NCI-H345 treated with DMSO at 0.1 percent for 48 hours (cell line): ENCODE measurements around the gene SETD7.

Source experiments
- DNase-seq: peaks from one replicate; lab custom pipeline; 2025; ENCODE audit not compliant: unreplicated experiment; lab: John Stamatoyannopoulos, UW

SETD7 gene

DNA sequence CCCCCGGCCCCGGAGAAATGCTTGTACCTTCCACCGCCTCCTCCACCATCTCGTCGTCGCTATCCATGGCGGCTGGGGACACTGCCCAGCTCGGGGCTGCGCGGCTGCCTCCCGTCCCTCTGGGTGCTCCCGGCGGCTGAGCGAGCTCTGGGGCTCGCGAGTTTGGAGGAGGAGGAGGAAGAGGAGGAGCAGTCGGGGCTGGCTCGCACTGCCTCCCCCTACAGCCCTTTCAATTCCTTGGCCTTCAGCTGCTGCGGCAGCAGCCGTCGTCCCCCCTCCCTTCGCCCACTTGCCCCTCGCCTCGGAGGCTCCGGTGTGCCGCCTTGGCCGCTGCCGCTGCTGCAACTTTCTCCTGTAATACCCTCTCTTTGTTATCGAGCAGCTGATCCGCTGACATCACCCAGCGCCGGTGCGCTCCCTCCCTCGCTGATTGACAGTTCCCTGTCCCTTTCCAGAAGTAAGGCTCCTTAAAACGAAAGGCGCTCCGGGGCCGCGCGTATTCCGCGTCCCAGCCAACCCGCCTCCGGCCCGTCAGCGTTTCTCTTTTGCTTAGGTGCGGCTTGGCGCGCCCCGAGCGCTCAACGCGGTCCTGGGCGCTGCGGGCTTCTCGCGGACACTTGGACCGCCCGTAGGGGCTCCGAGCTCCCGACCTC is at the start of gene SETD7:
Gene SETD7 (minus strand): TSS at position 149 of the 653 bp plus-strand sequence. CDS start 82 bp downstream, at position 67.
- DNase-seq, result peak; percentile 55

DNA sequence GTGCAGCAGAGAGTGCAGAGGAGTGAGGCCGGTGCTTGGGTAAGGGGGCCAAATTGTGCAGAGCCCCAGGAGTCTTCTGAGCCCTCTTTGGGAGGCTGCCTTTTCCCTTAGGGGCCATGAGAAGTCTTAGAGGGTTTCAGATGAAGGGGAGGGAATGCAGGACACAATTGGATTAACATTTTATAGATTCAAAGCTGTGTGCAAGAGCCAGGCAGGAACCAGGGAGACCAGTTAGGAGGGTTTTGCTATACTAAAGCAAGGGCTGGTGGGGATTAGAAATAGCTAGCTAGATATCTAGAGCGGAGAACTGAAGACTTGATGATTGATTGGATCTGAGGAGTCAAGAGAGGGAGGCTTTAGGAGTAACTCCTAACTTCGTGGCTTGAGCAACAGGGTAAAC is 49.5 kb upstream of the SETD7 start:
- DNase-seq, result no peak

DNA sequence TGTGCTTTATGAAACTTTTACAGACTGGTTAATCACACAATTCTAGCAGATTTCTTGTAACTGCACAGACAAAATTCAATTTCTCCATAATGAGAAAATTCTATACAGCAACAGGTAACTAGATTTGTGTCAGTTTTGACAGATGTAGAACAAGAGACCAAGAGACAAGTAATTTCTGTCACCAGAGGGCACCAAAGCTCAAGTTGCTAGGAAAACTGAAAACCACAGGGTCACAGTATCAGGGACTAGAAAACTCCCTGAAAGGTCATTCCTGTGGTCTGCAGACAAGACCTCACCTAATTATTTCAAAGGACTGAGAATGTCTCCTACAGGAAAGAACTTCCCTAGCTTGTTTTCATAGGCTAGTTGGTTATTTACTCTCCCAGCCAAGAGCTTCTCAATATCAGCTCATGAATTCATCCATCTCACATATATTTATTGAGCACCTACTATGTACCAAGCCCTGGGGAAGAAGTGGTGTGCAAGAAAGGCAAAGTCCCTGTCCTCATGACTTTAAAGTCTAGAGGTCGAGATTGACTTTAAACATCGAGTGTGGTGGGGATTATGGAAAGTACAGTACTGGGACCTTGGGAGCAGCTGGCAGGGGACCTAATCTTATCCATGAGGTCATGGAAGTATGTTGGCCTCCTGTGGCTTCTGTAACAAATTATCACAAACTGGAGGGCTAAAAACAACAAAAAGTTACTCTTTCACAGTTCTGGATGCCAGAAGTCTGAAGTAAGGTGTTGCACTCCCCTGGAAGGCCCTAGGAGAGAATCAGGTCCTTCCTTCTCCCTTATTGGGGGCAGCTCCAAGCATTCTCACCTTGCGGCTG is 47.8 kb upstream of the SETD7 start:
- peak; percentile 26 for DNase-seq

DNA sequence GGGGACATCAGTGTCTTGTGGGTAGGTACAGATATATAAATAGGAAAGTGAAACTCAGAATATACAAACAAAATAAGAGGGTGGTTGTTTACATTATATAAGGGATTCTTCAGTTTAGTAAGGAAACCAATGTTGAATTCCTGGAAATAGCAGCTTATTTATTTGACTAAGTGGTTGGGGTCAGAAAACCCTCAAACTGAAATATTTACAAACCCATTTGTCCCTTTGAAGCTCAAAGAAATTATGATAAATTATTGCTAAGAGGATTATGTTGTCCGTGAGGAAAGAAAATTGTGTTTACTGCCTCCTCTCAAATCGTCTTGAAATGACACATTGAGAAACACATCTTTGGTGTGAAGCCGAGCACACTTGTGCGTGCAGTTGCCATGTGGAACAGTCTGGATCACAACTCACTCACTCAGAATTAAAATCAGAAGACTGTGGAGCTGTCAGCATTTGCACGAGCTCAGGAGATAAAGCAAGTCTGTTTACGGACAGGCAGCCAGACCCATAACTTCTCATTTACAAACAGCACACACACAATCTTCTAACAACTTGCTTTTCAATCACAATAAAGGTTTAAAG is 46.8 kb upstream of the SETD7 start:
- no peak for DNase-seq

DNA sequence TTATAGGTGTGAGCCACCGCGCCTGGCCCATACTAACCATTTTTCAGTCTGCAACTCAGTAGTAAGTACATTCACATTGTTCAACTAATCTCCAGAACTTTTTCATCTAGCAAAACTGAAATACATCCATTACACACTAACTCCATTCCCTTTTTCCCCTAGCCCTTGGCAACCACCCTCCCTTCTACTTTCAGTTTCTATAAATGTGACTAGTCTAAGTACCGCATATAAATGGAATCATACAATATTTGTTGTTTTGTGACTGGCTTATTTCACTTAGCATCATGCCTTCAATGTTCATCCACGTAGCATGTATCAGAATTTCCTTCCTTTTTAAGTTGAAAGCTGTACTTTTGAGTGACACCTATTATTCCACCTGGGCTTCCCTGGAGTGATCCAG is 44.6 kb upstream of the SETD7 start:
- no peak for DNase-seq

DNA sequence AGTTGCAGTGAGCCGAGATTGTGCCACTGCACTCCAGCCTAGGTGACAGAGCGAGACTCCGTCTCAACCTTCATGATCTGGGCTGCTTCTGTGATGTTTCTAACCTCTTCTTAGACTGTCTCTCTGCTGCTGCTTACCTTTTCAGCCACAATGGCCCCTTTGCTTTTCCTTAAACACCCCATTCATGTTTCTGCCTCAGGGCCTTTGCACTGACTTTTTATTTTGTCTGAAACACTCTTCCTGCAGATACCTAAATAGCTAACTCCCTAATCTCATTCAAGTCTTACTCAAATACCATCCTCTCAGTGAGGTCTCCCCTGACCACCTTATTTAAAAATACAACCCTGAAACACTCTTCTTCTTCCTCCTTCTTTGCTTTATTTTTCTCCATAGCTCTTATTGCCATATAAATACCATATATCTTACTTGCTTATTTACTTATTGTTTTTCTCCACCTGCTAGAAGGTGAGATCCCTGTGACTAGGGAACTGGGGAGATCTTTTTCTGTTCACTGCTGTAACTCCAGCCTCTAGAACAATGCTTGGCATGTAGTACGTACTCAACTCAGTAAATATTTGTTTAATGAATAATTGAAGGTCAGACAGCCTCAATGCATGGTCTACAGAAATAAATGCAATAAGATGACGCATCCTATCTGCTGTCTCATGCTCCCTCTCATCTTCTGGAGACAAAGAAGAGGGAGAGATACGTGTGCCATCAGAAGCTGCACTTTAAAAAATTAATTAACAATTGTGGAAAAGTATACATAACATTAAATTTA is 43.8 kb upstream of the SETD7 start:
- DNase-seq, result peak; percentile 12

DNA sequence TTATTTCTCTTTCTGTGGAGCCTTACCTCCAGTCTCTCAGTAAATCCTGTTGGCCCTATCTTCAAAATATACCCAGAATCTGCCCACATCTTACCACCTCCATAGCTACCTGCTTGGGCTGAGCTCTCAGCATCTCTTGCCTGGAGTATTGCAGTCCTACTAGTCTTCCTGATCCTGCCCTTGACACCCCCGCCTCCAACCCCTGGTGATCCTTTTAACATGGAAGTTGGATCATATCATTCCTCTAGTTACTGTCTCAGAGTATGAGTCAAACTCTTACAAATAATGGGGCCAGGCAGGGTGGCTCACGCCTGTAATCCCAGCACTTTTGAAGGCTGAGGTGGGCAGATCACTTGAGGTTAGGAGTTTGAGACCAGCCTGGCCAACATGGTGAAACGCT is 43.1 kb upstream of the SETD7 start:
- no peak for DNase-seq

DNA sequence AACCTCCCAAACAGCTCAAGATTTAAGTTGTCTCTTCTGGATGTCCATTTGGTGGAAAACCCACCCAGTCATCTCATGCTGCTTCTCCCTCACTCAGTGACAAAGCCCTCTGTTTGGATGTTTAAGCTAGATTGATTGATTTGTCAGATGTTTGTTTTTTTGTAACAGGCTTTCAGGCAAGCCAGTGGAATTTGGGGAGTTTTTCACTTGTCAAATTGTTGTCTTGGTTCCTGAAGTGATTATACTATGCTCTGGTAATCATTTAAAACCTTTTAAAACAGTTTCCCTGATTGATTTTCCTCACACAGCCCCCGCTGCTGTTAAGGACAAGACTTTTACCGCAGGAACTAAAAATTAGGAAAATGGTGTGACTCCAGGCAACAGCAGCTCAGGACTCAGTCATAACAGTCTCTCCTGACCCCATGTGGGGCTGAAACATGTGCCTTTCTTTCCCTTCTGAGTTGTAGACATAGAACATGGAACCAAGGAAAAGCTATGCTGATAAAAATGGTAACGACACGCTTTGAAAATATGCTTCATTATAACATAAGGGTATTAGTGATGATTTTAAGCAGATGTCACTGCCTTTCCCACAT is 40.8 kb upstream of the SETD7 start:
- no peak for DNase-seq

DNA sequence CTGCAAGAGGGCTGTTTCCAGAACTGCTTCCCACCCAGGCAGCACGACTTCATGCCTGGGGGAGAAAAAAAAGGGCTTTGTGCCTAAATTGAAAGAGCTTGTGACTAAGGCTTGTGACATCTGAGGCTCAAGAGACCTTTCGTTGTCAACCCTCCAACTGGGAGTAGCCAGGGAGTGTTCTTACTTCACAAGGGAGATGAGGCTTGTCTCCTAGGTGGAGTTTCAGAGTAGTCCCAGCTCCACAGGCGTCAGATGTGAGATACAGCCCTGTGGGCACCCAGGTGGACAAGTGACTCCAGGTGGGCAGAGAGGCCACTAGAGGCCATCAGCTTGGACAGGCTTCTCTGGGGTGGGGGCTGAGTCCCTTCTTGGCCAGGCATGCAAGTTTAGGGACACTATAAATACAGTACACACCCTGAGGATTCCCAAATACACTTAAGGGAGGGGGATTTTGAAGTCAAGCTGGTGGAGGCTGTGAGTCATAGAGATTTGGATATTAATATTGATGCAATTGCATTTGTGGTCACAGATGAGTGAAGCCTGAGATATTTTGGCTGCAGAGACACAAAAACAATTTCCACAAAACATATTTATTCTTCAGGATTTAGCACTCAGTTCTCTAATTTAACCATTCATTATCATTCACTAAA is 40.1 kb upstream of the SETD7 start:
- DNase-seq, result no peak

DNA sequence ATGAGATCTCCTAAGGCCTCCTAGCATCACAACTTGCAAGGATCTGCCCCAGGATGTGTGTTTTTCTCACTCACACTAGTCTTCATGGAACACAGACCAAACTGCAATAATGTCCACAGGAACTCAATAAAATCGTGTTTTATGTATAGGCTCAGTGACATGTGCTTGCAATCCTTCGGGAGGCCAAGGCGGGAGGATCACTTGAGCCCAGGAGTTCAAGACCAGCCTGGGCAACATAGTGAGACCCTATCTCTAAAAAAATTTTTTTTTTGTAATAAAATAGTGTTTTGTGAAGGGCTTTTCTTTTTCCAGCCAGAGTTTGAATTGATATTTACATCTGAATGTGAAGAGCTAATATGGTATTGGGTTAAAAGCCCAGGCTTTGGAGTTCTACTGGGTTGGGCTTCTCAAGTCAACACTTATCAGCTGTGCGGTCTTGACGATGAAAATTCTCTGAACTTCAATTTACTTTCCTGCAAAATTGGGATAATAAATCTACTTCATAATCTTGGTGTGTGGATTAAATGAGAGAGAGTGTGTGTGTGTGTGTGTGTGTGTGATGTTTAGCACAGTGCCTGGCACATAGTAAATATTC is 38.7 kb upstream of the SETD7 start:
- DNase-seq, result no peak

DNA sequence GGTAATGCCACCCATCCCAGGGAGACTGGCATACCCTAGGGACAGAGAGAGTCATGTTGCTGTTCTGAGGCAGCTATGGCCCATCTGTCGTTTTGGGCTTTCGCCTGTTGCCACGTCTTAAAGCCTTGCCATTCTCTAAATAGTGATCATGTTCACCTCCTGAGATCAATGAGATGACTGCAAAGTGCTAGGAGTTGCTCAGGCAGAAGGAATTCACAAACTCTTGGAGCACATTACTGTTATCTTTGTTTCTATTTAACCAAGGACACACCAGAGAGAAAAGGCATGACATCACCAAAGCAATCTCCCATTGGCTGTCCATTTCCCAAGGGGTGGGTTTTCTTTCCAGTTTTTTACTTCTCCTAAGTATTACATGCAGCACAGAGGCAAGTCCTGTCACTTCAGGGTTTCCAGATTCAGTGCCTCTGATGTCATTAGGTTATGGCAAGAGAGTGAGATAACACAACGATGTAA is 37.1 kb upstream of the SETD7 start:
- no peak for DNase-seq

DNA sequence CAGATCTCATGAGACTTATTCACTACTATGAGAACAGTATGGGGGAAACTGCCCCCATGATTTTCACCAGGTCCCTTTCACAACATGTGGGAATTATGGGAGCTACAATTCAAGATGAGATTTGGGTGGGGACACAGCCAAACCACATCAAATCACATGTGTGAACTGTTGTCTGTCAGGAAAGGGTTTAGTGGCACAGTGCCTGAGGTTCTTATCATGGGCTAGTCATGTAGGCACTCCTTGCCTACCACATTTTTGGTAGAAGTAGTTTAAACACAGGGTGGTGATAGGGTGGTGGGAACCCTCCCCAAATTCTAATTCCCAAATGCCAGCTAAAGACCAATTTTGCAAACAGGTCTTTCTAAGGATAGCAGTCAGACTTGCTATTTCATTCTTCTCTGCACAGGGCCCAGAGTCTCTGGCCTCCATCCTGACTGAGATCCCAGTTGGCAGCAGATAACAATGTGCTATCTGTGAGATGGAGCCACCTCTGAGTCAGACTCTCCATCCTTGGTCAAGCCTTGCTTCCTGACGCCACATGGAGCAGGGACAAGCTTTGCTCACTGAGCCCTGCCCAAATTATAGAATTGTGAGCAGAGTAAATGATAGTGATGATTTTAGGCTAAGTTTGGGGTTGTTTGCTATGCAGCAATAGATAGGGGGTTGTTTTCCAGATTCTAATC is 33.5 kb upstream of the SETD7 start:
- DNase-seq, result no peak

DNA sequence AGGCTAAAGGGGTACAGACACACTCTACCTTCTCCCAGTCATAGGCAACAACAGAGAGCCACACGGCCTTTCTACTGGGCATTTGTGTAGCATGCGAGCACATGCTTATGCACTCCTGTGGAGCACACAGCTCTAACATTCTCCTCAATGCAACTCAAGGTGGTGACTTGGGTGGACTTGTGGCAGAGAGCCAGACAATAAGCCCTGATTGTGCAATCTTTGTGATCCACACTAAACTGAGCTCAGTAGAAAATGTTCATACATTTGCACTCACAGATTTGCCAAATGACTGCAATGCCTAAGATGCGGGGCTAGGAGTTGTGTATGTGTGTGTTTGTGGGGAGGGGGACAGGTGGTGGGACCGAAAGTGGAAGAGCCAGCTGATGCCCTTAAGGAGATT is 31.4 kb upstream of the SETD7 start:
- DNase-seq, result no peak

DNA sequence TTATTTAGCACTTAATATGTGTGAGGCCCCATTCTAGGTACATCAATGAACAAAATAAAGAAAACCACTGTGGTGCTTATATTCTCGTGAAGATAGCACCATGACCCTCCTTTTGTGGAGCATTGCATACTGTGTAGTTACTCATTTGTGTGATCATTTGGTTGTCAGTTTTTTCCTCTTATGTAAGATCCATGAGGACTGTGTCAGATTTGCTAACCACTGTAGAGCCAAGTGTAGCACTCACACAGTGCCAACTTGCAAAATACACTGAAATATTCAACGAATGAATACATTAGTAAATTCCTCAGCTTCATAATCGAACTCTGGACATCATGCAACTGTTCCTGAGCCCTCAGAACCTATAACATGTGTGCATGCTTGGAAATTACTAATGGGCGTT is 29.5 kb upstream of the SETD7 start:
- DNase-seq, result no peak

DNA sequence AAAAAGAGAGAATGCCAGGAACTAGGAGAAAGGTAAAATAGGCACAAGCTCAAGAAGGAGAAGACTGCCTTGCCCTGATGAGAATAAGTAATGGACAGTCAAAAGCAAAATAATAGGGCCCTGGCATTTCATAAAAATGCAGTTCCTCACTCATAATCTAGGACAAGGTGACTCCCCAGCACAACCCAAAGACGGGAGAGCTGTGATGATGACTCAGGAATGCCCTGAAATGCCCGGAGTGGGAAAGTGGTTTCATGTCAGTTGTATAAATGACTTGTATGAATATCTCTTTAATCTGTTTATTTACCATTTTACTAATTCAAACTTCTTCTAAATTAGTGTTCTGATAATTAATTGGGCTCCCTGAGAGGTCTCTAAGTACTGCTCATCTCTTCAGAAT is 28.8 kb upstream of the SETD7 start:
- DNase-seq, result no peak

DNA sequence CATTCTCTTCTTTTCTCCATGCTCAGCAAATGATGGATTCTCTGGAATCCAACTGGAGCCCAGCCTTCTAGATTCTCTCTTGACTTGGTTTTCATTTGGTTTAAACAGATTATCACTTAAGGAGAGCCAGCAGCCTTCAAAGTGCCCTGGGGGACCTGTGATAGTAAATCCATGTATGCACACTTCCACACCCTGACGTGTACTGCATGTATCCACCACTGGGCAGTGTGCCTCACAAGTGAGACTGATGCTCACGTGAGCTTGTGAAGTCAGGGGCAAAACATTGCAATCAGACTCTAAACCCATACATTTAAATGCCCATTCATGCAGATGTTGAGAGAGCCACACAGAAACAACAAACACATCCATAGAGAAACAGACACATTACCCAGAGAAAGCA is 28.0 kb upstream of the SETD7 start:
- no peak for DNase-seq

DNA sequence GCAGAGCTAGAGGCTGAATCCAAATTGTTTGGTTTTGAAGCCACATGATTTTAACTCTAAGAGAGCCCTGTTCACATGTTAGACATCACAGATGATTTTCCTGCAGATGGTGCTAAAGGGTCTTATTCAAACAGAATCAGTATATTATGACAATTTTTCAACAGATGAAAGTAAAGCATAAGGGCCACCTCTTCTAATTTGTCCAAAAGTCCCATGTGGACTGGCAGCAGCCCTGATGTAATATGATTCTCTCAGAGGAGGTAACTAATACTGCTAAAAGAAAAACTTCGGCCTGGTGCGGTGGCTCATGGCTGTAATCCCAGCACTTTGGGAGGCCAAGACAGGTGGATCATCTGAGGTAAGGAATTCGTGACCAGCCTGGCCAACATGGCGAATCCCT is 26.0 kb upstream of the SETD7 start:
- DNase-seq, result no peak

DNA sequence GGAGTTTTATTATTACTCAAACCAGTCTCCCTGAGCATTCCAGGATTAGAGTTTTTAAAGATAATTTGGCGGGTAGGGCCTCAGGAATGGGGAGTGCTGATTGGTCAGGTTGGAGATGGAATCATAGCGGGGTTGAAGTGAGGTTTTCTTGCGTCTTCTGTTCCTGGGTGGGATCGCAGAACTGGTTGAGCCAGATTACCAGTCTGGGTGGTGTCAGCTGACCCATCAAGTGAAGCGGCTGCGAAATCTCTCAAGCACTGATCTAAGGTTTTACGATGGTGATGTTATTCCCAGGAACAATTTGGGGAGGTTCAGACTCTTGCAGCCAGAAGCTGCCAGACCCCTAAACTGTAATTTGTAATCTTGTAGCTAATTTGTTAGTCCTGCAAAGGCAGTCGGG is 25.1 kb upstream of the SETD7 start:
- no peak for DNase-seq

DNA sequence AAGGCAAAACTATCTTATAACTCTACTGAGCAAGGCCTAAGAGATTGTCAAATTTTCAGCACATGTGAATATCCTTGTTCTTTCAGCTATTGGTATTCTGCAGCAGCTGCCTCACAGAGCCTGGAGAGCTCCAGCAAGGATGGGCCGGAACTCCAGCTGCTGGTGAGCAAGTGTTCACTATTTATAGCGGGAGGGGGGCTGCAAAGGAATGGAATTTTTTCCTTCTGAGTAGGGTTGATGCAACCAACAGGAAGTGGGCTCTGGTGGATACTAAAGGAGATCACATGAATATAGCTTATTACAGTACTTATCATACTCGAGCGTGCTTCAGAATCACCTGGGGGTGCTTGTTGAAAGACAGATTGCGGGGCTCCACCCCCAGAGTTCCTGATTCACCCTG is 20.2 kb upstream of the SETD7 start:
- no peak for DNase-seq

DNA sequence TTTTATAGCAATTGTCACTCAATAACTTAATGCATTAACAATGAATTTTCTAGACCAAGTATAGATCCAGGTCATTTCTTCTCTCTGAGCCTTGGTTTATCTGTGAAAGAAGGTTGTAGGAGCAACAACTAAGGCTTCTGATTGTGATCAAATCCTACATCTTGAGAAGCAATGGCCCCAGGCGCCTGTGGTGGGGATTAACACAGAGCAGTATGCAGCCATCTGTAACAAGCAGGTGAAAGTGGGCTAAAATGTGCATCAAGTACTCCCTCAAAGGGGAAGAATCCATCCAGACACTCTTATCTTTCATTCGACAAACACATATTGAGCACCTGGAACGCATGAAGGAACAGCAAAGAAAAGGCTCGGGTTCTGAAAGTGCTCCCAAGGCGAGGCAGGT is 19.1 kb upstream of the SETD7 start:
- DNase-seq, result no peak
